ENCODE measurements around the gene EEF2. TPM values are rescaled to one million over a fixed set of nuclear protein-coding genes. Genes with fewer than 3 reads are reported as not detected.
A peak's percentile ranks its signal among the peaks of the same experiment; 100 is the strongest.
"Not testable (repeated sequence)": the region's sequence is repeated elsewhere in the genome, so short reads cannot be mapped to it uniquely, and the experiment has no call there.

The EEF2 gene
- total RNA-seq, 4 donors from 2014 or later = 1,423 to 2,137 (median 2,023) TPM

DNA sequence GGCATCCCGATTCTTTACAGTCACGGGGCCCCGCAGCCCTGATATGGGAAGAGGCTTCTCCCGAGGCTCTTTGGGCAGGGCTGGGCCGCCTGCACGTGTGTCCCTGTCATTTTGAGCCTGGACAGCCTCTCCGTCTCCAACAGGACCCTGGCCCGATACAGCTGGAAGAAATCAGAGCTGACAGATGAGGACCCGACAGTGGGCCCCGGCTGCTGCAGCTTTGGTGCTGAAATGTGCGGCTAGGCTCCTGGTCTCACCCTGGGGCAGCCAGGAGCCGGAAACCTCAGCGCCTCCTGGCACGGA lies 25.5 kb upstream of the EEF2 start:
- TF ChIP-seq EP300 (IDR thresholded peaks at IDR 0.05) (no peak), POLR2AphosphoS5 (IDR thresholded peaks at IDR 0.05) (no peak), POLR2A (IDR thresholded peaks at IDR 0.05) (no peak)
- TF ChIP-seq, protein P1, sequence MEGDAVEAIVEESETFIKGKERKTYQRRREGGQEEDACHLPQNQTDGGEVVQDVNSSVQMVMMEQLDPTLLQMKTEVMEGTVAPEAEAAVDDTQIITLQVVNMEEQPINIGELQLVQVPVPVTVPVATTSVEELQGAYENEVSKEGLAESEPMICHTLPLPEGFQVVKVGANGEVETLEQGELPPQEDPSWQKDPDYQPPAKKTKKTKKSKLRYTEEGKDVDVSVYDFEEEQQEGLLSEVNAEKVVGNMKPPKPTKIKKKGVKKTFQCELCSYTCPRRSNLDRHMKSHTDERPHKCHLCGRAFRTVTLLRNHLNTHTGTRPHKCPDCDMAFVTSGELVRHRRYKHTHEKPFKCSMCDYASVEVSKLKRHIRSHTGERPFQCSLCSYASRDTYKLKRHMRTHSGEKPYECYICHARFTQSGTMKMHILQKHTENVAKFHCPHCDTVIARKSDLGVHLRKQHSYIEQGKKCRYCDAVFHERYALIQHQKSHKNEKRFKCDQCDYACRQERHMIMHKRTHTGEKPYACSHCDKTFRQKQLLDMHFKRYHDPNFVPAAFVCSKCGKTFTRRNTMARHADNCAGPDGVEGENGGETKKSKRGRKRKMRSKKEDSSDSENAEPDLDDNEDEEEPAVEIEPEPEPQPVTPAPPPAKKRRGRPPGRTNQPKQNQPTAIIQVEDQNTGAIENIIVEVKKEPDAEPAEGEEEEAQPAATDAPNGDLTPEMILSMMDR (IDR thresholded peaks at IDR 0.05) = no peak
- Histone ChIP-seq H3K36me3 (peaks cover 20% of the 10 kb centered on the region), H3K4me3 (no peak overlapping the region), H3K4me1 (peaks cover 49% of the 10 kb centered on the region), H3K27me3 (no peaks in the 10 kb centered on the region), H3K27ac (no peak overlapping the region), H3K9me3 (no peaks in the 10 kb centered on the region)
- no peak for DNase-seq (ENCODE audit: low spot score in 2 of 2)
- WGBS = 100% methylated on average over 1 of the region's 14 CpGs

DNA sequence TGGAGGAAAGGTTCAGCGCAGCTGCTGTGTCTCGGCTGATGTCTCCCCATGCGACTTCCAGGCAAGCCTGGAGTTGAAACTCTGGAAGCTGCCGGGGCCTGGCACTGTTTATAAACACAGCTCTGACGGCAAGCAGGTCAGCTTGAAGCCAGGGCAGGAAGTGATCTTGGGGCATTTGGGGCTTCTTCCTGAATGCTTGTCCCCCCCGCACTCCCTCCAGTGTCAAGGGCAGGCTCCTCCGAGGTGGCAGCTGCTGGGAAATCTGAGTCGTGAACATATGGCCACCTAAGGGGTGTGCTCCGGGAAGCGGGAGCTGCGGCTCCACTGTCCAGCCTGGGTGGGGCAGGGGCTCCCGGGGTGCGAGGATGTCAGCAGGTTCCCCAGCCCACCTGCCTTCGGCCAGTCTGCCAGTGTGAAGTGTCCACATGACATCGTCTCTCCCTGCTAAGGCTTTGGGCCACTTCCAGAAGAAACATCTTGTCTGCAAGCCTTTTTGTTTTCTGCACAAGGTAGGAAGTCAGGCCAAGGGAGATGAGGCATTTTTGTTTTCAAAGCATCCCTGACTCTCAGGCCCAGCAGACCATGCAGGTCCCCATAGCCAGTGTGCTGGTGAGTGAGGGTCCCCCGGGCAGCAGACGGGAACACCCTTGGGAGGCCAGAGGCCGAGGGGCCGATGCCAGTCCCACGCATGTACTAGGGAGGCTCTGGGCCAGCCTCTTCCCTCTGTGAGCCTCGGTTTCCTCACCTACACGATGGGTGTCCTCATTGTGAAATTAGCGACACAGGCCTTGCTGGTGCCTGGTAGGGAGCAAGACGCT lies 24.9 kb upstream of the EEF2 start:
- peak overlapping the region; percentile 10 for H3K4me3 ChIP-seq
- peaks cover 49% of the 10 kb centered on the region for H3K4me1 ChIP-seq

GRCh38 chr19:4007836-4008539 lies 22.7 kb upstream of the EEF2 start:
- Histone ChIP-seq H3K27ac (peak overlapping the region; percentile 88), H3K4me1 (peaks cover 41% of the 10 kb centered on the region), H3K36me3 (peaks cover 5% of the 10 kb centered on the region), H3K27me3 (no peaks in the 10 kb centered on the region), H3K4me3 (peak overlapping the region; percentile 99), H3K9me3 (no peaks in the 10 kb centered on the region)
- 0% methylated on average over 6 of the region's 55 CpGs for WGBS
- no peak for TF ChIP-seq POLR2A (IDR thresholded peaks at IDR 0.05)
- TF ChIP-seq, protein P1 (IDR thresholded peaks at IDR 0.05) = no peak
- TF ChIP-seq EP300 (IDR thresholded peaks at IDR 0.05) = no peak
- TF ChIP-seq POLR2AphosphoS5 (IDR thresholded peaks at IDR 0.05) = no peak
- peak in 1 of 2 donors; percentile 75 for DNase-seq (ENCODE audit: low spot score in 2 of 2)

More for the DNA sequence above, 24.9 kb upstream of the EEF2 start:
- Histone ChIP-seq H3K27me3 (no peaks in the 10 kb centered on the region), H3K36me3 (peaks cover 20% of the 10 kb centered on the region), H3K27ac (peak overlapping the region; percentile 10), H3K9me3 (no peaks in the 10 kb centered on the region)
- WGBS = 31% methylated on average over 10 of the region's 24 CpGs
- TF ChIP-seq, protein P1 (IDR thresholded peaks at IDR 0.05) = no peak
- TF ChIP-seq POLR2A (IDR thresholded peaks at IDR 0.05) (no peak), EP300 (IDR thresholded peaks at IDR 0.05) (no peak), POLR2AphosphoS5 (IDR thresholded peaks at IDR 0.05) (no peak)
- DNase-seq (ENCODE audit: low spot score in 2 of 2) = peak in 1 of 2 donors; percentile 58

DNA sequence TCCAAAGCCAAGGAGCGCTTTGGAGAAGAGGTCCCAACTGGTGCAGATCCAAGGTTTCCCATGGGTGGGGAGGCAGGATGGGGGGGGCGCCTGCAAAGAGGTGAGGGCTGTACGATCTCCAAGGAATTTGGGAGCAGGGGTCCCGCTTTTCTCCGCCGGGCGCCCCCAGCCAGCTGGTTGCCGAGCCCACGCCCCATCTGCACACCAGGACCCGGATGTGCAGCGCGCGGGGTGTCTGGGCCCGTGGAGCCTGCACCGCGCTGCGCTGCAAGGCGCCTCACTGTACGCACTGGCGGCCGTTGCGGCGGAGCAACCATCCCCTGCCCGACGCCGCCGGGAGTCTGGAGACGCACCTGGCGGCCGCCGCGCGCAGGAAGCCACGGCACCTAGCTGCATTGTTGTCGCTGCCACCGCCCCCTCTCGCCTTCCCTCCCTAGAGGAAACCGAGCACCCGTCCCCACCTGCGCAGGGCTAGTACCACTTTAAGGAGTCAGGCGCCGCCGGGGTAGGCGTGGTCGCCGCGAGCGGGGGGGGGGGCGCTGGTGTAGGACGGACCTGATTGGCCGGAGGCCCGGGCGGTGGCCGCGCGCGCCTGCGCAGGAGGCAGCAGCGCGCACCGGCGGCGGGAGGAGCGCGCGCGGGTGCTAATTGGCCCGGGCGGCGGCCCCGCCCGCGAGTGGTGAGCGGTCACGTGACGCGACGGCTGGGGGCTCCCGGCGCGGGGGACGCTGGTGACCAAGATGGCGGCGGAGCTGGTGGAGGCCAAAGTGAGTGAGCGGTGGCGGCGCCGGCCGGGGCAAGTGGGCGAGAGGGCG lies 22.0 kb upstream of the EEF2 start, which contains the start of gene PIAS4:
TSS of gene PIAS4 (plus strand) at position 716 of the 815 bp plus-strand sequence. CDS start at position 741, 25 bp downstream.
- WGBS = under 1% methylated on average over 51 of the region's 91 CpGs
- peak; percentile 95 to 97 for DNase-seq (ENCODE audit: low spot score in 2 of 2)
- Histone ChIP-seq H3K27ac (peak within 1 kb of the TSS; percentile 88), H3K9me3 (no peaks in the 10 kb centered on the region), H3K4me3 (peak within 1 kb of the TSS; percentile 99), H3K36me3 (no peaks in the 10 kb centered on the region), H3K4me1 (peaks cover 41% of the 10 kb centered on the region), H3K27me3 (no peaks in the 10 kb centered on the region)
- TF ChIP-seq POLR2A (IDR thresholded peaks at IDR 0.05) (peak in 1 of 2 donors; percentile 12), POLR2AphosphoS5 (IDR thresholded peaks at IDR 0.05) (peak in 2 of 3 donors; percentile 42 to 68), EP300 (IDR thresholded peaks at IDR 0.05) (no peak)
- TF ChIP-seq, protein P1 (IDR thresholded peaks at IDR 0.05) = no peak

- not testable (repeated sequence) for H3K4me3 ChIP-seq; H3K9me3 ChIP-seq; DNase-seq (ENCODE audit: low spot score in 2 of 2); H3K27me3 ChIP-seq; H3K27ac ChIP-seq; H3K36me3 ChIP-seq
- WGBS = 96% methylated on average over 9 of the region's 9 CpGs
- H3K4me1 ChIP-seq = peaks cover 32% of the 10 kb centered on the region
These were observed 20.2 kb upstream of the EEF2 start for GRCh38 chr19:4005436-4005835.

- H3K36me3 ChIP-seq; DNase-seq (ENCODE audit: low spot score in 2 of 2); H3K27me3 ChIP-seq; H3K4me3 ChIP-seq; H3K27ac ChIP-seq; H3K4me1 ChIP-seq; H3K9me3 ChIP-seq: not testable (repeated sequence)
- 90% methylated on average over 5 of the region's 5 CpGs for WGBS
These were observed 15.5 kb upstream of the EEF2 start for GRCh38 chr19:4000798-4001197.

- H3K27ac ChIP-seq; H3K9me3 ChIP-seq; H3K4me3 ChIP-seq; H3K36me3 ChIP-seq; H3K4me1 ChIP-seq; DNase-seq (ENCODE audit: low spot score in 2 of 2); H3K27me3 ChIP-seq: not testable (repeated sequence)
- WGBS = 86% methylated on average over 29 of the region's 29 CpGs
These were observed 13.6 kb upstream of the EEF2 start for GRCh38 chr19:3998667-3999412.

All from suprapubic skin (tissue), 4 donors.